ENCODE data around the gene LFNG. TPM values are rescaled to one million over a fixed set of nuclear protein-coding genes. Genes with fewer than 3 reads are reported as not detected.

The LFNG gene
- polyA plus RNA-seq, 2 of the 4 experiments (the other 2 are of a cell fraction), result 2.3 to 7.3 TPM

- peak; percentile 6 to 10; a peak in 2 of 6 replicates for ATAC-seq
- Histone ChIP-seq H3K4me3 (no peak overlapping the region), H3K9me3 (peaks cover 8% of the 10 kb centered on the region; the same call in 2 of the 3 replicates), H3K4me2 (no peak overlapping the region; the same call in 2 of the 3 replicates), H3K4me1 (peaks cover 10% of the 10 kb centered on the region; the same call in 1 of the 3 replicates), H3K27ac (peak overlapping the region in 1 of 2 experiments; percentile 76; a peak in 3 of 6 replicates)
- peak in 1 of 2 experiments; percentile 43 for DNase-seq (ENCODE audit: low read depth in 1 of 2, low spot score in 1 of 2)
- WGBS (ENCODE audit: missing lambda C conversion rate), result 73% methylated on average over 8 of the region's 11 CpGs
- FAIRE-seq, result no peak
- no peak for TF ChIP-seq FOSL2 (IDR thresholded peaks at IDR 0.05)
- TF ChIP-seq FOSL2 (CRISPR knock-in tag; IDR thresholded peaks at IDR 0.05), result no peak
- TF ChIP-seq CBX8 (IDR thresholded peaks at IDR 0.05), result no peak
- TF ChIP-seq MAX (IDR thresholded peaks at IDR 0.05), result peak; percentile 28; the same call in 1 of the 2 replicates
- no peak for TF ChIP-seq RFX5 (IDR thresholded peaks at IDR 0.05)
- ChIA-PET CTCF (interaction anchor here (0.6 to 5.9 kb wide), 25 partner anchors 8 to 232 kb away, joined by 3 to 45 read pairs (median 4); no protein-coding TSS in a partner anchor), POLR2A (no interaction called here)
Measured at GRCh38 chr7:2478399-2478785, 41.2 kb upstream of the LFNG start.

- H3K9me3 ChIP-seq, result peaks cover 11% of the 10 kb centered on the region; the same call in 2 of the 3 replicates
Measured at GRCh38 chr7:2478800-2479199, 40.8 kb upstream of the LFNG start.

More at GRCh38 chr7:2478800-2479199, 40.8 kb upstream of the LFNG start:
- POLR2A ChIA-PET, result no interaction called here
- CTCF ChIA-PET, result interaction anchor here (0.8 to 5.9 kb wide), 22 partner anchors 8 to 232 kb away, joined by 3 to 45 read pairs (median 4); no protein-coding TSS in a partner anchor
- ATAC-seq, result no peak
- no peak for FAIRE-seq
- H3K4me1 ChIP-seq, result peaks cover 10% of the 10 kb centered on the region; the same call in 1 of the 3 replicates
- 82% methylated on average over 17 of the region's 19 CpGs for WGBS (ENCODE audit: missing lambda C conversion rate)
- no peak overlapping the region for H3K4me3 ChIP-seq
- TF ChIP-seq EP300 (IDR thresholded peaks at IDR 0.05) (no peak), JUN (IDR thresholded peaks at IDR 0.05) (no peak), RAD21 (conservative IDR thresholded peaks at IDR 0.05 in 1 of 2, IDR thresholded peaks at IDR 0.05 in 1 of 2) (no peak), ZNF302 (CRISPR knock-in tag; IDR thresholded peaks at IDR 0.05) (no peak), POLR2AphosphoS2 (conservative IDR thresholded peaks at IDR 0.05; ENCODE audit: low read length) (no peak), CBX2 (IDR thresholded peaks at IDR 0.05; ENCODE audit: borderline replicate concordance, low read depth) (no peak), RARB (CRISPR knock-in tag; IDR thresholded peaks at IDR 0.05) (no peak), HMGXB4 (CRISPR knock-in tag; IDR thresholded peaks at IDR 0.05; ENCODE audit: borderline replicate concordance) (no peak), NPAS2 (CRISPR knock-in tag; IDR thresholded peaks at IDR 0.05; ENCODE audit: borderline replicate concordance) (no peak), MYC (IDR thresholded peaks at IDR 0.05; ENCODE audit: borderline replicate concordance, low read length) (no peak), MAFK (IDR thresholded peaks at IDR 0.05; ENCODE audit: partially characterized antibody) (no peak), HEYL (CRISPR knock-in tag; IDR thresholded peaks at IDR 0.05) (no peak), FOSL2 (IDR thresholded peaks at IDR 0.05) (no peak), FOSL2 (CRISPR knock-in tag; IDR thresholded peaks at IDR 0.05) (no peak), CHD2 (IDR thresholded peaks at IDR 0.05; ENCODE audit: low read length, partially characterized antibody) (no peak), REST (IDR thresholded peaks at IDR 0.05) (no peak), KDM5A (IDR thresholded peaks at IDR 0.05) (no peak)
- H3K27ac ChIP-seq, result peak overlapping the region in 1 of 2 experiments; percentile 76; a peak in 2 of 6 replicates
- no peak for DNase-seq (ENCODE audit: low read depth in 1 of 2, low spot score in 1 of 2)
- H3K4me2 ChIP-seq, result no peak overlapping the region
